T-helper 1 cell treated with Interleukin-12 subunit alpha and Interleukin-12 subunit beta and Interleukin-4 antibody, amounts not matched to agents 30 ng/mL and 1 ng/mL, for 36 hours (primary cell): ENCODE data around the gene FAM193A. TPM values are rescaled to one million over a fixed set of nuclear protein-coding genes. Genes with fewer than 3 reads are reported as not detected.
"Not testable (repeated sequence)": the region's sequence is repeated elsewhere in the genome, so short reads cannot be mapped to it uniquely, and the experiment has no call there.

Experiments
- intact Hi-C: fragments of 100-400 bp; cut with micrococcal nuclease; formaldehyde crosslinking; loops from one replicate; pipeline ENCODE4 v1.15.1; 2024
- total RNA-seq: library from RNA; stranded (reverse); gene quantifications from 2 replicates; pipeline ENCODE4 v1.2.3, GENCODE V29; 2022

Gene FAM193A
- total RNA-seq, 1 donor from 2014 or later, result 37.7 TPM

DNA sequence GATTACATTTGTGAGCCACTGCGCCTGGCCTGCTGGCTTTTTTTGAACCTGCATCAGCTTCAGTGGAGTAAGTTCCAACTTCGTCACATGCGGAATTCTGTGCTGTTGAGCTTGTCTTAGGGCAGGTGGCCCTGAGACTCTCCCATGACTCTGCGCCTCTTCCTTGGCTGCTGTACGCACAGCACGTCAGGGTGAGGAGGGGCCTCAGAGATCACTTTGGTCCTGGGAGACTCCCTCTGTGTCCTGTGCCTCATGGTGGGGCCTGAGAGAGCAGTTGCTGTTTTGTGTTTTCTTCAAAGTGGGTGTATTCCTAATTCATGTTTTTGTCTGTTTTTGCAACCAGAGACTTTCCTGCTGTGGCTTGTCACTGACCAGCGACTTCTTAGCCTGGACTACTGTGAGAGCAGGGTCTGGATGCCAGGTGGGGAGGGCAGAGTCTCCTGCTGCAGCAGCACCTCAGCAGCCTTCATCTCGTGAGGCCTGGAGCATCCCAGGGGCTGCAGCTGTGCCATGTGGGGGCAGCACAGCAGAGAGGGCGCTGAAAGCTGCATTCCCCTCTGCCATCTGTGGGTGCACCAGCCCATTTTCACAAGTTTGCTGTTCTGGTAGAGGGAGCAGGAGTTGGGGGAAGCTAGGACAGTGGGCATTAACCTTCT is 111.8 kb downstream of the FAM193A start:
- intact Hi-C loops, result no loop called here

DNA sequence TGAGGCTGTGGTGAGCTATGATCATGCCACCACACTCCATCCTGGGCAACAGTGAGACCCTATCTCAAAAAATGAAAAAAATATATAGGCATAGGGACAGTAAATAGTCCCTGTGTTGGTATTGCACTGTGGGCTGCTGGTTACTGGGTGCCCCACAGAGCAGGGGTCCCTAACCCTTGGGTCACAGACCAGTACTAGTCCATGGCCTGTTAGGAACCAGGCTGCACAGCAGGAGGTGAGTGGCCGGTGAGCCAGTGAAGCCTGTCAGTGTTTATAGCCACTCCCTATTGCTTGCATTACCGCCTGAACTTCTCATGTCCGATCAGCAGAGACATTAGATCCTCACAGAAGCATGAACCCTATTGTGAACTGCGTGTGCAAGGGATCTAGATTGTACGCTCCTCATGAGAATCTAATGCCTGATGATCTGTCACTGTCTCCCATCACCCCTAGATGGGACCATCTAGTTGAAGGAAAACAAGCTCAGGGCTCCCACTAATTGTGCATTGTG is 113.2 kb downstream of the FAM193A start:
- intact Hi-C loops, result no loop called here

DNA sequence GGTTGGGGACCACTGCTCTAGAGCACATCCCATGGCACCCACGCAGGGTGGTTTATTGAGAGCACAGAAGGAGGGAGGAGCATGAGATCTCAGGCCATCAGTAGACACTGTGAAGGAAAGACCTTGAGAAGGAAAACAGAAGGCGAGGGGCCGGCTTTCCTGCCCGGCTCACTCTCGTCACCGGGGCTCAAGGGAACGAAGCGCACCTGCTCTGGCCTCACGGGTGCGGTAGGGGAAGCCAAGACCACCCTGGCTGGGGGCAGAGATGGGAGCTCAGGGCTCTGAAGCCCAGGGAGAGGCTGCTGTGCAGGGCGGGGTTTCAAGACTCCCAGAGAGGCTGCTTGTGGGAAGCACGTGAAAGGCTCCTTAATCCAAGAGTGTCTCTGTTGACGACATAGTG is 113.8 kb downstream of the FAM193A start:
- intact Hi-C loops, result no loop called here

DNA sequence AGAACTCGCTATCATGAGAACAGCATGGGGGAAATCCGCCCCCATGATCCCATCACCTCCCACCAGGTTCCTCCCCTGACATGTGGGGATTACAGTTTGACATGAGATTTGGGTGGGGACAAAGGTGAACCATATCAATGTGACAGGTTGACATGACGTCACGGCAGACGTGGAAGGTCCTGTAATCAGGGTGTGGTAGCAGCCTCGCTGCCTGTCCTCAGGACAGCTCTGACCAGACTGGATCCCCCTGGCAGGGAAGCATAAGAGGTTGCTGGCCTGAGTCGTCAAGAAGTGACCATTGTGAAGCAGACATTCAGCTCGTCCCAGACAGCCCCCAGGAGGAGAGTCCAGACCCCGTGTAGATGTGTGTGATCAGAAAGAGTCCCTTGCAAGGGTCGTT is 115.1 kb downstream of the FAM193A start:
- intact Hi-C loops, result no loop called here

DNA sequence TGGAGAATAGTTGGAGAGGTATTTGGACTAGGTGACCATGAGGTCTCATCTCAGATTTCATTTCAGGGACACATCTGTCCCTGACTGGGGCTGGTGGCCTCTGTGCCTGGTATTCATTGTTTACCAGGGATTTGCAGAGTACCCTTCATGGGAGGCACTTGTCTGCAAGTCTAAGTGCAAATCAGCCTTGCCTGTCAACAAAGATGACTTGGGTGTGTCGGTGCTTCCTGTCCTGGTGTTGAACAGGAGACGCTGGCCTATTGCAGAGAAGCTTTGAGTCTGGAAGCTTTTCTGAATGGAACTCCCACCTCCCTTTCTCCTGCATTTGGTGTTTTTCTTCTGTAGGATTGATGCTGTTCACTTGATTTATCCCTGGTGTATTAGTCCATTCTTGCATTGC is 115.6 kb downstream of the FAM193A start:
- intact Hi-C loops, result loop anchor here (2.0 kb wide), 1 partner anchor 13 kb away; no protein-coding TSS in a partner anchor

DNA sequence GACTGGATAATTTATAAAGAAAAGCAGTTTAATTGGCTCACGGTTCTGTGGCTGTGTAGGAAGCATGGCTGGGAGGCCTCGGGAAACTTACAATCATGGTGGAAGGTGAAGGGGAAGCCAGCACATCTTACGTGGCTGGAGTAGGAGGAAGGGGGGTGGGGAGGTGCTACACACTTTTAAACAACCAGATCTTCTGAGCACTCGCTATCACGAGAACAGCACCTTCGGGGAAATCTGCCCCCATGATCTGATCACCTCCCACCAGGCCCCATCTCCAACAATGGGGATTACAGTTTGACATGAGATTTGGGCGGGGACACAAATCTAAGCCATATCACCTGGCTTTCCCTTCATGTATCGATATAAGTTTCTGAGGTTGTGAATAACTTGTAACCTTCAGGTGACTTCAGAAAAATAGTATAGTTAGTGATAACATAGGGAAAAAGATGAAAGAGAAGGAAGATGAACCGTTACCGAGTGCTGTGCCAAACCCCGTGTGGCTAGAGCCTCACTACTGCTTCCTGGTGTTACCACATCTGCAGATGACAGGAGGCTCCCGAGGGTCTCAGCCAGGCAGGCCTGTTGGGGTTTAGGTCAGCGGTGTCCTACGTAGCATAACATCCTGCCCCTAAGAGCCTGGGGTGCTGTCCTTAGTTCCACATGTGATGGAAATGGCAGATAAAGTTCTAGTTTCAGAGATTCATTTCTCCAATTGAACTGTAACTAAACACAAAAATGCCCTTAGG is 116.1 kb downstream of the FAM193A start:
- intact Hi-C loops, result loop anchor here (2.0 kb wide), 1 partner anchor 14 kb away; no protein-coding TSS in a partner anchor

DNA sequence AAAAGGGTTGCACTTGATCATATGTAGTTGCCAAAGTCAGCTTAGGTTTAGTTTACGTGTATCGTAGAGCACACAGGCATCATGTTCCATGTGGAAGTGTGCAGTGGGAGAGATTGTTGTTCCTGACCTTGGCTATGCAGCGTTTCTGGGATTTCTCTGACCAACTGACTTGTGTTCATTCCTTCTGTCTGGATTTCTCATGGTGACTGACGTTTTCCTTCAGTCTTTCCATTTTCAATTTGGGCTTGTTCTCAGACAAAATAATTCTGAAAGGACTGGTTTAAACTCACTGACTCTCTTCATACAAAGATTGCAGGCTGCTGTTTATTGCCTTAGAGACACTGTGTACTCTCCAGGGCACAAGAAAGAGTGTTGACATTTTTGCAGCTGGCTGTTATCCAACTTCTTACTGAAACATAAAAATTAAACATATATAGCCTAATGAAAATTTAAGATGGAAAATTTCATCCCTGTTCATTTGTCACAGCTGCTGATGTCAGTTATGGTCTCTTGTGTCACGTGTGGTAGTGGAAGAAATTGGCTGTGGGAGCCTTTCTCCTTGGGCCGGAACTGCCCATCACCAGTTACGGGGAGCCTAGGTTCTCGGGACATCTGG is 124.3 kb downstream of the FAM193A start:
- intact Hi-C loops, result no loop called here

DNA sequence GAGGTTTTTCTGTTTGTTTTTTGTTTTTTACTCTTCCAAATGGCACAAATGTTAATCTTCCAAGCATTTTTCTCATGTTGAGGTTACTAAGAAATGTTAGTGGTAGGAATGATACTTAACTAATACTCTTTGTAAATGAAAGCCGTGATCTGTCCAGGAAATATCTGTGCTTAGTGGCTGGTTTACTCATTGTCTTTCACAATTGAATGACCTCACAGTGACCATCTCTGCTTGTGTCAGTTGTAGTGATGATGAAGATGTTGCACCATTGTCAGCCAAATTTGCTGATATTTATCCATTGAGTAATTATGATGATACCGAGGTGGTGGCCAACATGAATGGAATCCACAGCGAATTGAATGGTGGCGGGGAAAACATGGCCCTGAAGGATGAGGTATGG is 126.2 kb downstream of the FAM193A start:
- intact Hi-C loops, result no loop called here

DNA sequence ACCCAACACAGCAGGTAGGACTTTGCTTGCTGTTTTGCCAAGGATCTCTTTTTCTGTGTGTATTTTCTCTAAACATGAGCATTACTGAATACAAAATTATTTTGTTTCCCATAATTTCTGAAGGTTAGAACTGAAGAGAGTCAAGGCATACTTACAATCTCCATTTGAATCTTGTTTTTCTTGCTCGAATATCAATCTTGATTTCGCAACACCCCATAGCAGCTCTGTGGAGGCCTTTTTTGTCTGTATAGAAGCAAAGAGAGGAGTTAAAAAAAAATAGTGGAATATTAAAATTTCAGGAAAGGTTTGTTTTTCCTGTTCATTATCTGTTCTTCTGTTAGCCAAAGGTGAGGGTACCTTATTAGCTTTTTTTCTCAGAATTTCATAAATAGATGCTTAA is 126.8 kb downstream of the FAM193A start:
- intact Hi-C loops, result no loop called here

DNA sequence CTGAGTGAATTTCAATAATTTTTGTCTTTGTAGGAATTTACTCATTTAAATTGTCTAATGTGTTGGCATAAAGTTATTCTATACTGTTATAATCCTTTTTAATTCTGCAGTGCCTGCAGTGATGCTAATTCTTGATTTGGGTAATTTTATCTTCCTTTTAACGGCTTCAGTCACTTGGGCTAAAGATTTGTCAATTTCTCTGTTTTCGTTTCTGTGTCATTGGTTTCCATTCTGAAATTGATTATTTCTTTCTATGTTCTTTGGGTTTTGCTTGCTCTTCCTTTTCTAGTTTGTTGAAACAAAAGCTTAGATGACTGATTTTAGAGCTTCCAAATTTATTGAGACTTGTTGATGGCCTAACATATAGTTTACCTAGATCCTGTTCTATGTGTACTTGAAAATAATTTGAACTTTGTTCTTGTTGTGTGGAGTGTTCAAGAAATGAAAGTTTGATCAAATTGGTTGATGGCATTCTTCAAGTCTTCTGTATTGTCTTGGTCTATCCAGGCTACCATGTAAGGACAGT is 130.3 kb downstream of the FAM193A start:
- intact Hi-C loops, result loop anchor here (2.0 kb wide), 1 partner anchor 80 kb away; no protein-coding TSS in a partner anchor

DNA sequence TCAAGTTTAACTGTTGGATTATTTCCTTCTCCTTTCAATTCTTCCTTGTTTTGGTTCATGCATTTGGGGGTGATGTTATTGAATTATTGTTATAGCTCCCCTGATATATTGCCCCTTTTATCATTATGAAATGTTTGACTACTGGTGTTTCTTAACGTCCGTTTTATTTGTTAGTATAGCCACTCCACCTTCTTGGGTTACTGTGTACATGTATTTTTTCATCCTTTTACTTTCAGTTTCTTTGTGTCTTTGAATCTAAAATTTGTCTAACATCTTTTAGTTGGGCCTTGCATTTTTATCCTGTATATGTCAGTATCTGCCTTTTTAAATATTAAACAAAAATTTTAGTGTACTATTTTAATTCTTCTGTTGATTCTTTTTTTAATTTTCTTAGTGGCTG is 131.0 kb downstream of the FAM193A start:
- intact Hi-C loops, result loop anchor here (2.0 kb wide), 1 partner anchor 79 kb away; no protein-coding TSS in a partner anchor

DNA sequence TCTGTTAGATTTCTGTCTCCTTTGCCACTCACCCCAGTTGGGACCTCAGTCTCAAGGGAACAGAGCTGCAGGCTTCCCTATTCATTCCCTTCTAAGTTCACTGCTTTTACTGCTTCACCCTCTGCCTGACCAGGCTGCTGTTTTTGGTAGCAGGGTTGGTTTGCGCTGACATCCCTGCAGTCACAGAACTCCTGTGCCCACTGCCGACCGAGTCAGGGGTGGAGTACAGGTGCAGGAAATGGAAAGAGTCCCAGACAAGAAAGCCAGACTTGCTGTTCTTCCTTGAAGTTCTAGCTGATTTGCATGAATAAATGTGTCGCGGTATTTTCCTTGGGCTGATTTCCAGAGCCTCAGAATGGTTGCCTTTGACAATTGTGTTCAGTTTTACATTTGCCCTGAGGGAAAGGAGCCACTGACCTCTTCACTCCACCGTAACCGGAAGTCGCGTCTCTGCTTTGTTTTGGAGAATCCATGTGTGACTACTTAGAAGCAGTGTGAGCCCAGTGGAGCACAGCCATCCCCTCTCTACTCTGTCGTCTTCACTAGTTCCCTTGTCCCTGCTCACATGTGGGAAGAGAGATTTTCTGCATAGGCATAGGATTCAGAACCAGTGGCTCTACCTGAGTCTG is 134.9 kb downstream of the FAM193A start:
- intact Hi-C loops, result no loop called here

DNA sequence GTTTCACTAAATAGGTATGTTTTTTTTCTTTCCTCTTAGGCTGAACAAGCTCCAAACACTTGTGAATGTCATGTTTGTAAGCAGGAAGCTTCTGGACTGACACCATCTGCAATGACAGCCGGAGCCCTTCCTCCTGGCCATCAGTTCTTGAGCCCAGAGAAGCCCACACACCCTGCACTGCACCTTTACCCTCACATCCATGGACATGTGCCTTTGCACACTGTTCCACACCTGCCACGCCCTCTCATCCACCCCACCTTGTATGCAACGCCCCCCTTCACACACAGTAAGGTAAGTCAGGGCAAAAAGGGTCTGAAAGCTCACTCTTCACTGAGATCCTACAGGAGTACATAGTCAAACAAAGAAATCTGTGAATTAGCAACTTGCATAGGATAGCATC is 135.6 kb downstream of the FAM193A start:
- intact Hi-C loops, result no loop called here

DNA sequence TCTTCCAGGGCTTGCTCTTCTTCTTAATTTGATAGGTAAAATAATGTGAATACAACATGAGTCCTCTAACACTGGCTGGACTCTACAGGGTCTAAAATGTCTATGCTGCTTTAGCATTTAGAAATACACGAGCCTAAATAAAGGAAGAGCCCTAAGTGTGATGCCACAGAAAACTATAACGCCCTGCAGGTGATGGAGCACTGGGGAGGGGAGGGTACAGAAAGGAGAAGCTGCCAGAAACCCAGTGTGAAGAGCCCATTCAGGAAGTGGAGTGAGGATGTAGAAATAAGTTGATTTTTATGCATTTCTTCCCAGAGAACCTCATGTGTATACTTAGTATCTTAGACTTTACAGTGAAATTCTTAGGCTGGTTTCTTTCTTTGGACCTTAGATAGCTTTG is 136.3 kb downstream of the FAM193A start:
- intact Hi-C loops, result no loop called here

DNA sequence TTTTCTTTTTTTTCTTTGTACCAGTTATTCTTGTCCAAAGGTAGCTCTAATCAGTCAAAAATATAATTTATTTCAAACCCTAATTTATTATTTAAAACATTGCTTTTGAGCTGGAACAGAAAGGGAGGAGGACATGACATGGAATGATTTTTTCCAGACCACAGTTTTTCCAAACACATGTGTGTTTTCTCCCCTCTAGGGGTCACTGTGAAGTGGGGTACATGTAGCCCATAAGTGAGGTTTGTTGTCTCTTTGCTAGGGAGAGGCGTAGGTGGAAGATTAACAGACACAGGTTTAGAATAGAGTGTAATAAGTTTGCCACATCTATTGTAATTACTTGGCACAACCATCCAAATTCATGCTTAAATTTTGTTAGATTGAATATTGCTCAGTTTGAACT is 136.7 kb downstream of the FAM193A start:
- intact Hi-C loops, result no loop called here

DNA sequence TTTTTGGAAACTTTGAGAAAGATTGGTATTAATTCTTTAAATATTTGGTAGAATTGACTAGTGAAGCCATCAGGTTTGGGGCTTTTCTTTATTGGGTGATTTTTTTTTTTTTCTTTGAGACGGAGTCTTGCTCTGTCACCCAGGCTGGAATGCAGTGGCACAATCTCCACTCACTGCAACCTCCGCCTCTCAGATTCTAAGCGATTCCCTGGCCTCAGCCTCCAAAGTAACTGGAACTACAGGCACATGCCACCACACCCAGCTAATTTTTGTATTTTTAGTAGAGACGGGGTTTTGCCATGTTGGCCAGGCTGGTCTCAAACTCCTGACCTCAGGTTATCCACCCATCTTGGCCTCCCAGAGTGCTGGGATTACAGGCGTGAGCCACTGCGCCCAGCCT is 143.3 kb downstream of the FAM193A start:
- intact Hi-C loops, result not testable (repeated sequence)

DNA sequence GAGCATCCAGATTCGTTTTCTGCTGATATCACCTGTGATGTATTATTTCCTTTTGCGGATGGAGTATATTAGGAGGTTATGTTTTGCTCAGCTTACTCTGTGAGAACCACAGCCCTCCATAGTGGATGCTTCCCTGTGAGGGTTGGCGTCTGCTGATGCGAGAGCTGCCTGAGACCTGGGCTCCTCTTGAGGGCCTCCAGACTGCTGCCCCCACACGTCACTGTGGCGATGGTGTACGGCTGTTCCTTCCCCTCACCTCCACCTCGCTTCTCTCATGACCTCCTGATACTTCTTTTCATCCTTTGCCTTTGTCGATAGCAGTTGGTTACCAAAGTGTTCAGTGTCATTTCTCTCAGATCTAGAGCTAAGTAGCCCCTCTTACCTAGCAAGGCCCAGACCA is 148.0 kb downstream of the FAM193A start:
- intact Hi-C loops, result no loop called here

DNA sequence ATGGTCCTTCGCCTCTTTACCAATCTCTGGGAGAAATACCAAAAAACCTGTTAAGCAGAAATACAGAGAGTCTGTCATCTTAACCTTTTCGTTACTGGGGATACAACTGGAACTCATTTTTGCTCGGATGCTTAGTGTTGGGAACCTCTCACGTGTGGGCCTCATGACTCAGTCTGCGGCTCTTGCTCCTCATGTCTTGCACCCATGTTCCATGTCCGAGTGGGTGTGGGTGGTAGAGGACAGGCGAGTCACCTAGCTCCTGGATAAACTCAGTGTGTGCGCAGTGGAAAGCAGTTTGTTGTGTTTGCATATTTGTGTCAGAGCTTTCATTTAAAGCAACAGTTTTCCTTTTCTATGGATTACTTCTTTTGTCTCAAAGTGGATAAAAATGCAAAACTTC is 149.1 kb downstream of the FAM193A start:
- intact Hi-C loops, result no loop called here

DNA sequence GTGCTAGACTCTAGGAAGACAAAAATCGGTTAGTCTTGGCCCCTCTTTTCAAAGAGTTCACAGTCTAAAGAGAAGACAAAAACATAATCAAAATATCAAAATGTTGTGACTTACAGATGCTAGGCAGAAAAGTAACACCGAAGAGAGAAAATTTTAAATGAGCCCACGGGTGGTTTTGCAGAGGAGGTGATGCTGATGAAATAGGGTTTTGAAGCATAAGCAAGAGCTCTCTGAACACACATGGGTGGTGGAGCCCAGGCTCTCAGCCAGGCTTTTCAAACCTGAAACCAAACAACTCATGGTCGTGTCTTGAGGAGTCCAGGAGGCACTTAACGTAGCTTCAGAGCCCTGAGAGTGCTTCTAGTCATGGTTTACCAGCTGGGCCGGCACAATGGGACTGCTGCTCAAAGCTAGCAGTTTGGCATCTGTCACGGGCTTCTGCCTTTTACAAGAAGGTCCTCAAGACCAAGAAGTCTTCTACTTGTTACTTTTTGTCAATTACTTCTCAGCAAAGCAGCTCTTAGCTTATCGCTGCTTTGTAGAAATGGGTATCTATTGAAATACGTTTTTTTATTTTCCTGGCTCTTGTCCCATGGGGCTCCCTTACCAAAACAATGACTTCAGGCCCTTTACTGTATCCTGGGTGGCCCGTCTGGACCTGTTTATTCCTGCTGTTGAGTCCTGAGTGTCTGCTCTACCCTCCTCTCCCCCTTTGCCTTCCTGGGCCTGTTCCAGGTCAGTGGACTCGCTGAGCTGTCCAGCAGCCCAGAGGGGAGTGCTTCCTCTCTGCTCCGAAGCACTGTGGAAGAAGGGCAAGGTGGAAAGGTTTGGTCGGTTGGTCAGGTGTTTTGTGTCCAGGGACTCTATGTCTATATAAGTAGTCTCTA is 150.2 kb downstream of the FAM193A start:
- intact Hi-C loops, result no loop called here

DNA sequence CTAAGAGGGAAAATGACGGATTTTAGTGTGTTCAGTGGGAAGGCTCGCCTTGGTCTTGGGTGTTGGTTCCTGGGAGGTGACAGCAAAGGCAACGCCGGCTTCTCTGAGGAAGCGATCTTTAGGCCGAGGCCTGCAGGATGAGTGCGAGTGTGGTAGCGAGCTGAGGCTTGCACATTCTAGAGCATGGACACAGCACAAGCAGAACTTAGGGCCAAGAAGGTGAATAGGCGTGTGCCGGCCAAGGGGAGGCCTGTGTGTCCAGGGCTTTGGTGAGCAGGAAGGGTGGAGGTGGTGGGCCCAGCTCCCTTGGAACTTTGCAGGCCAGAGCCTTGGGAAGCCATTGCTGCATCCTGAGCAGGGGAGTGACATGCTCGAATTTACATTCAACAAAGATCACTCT is 151.8 kb downstream of the FAM193A start:
- intact Hi-C loops, result no loop called here
